DOHH2 (cell line): ENCODE data around the gene OCSTAMP.

Experiments used
- H3F3A ChIP-seq: fragments of 200-600 bp; sonication (generic), shearing (Covaris generic); 2 replicates; pipeline ENCODE4 v1.6.0; 2016; ENCODE audit warnings: antibody characterized with exemption, mild to moderate bottlenecking; ENCODE audit not compliant: control insufficient read depth, insufficient read depth
- H3K27ac ChIP-seq: fragments of 200-600 bp; sonication (generic); 2 replicates; pipeline ENCODE4 v1.5.1; 2014; ENCODE audit warnings: low read depth, mild to moderate bottlenecking, low read length, moderate library complexity
- H3K27me3 ChIP-seq: fragments of 200-600 bp; sonication (generic); 2 replicates; pipeline ENCODE4 v1.6.1; 2014; ENCODE audit warnings: mild to moderate bottlenecking, low read length, mixed read lengths; ENCODE audit not compliant: control insufficient read depth
- H3K36me3 ChIP-seq: fragments of 200-600 bp; sonication (generic); 2 replicates; pipeline ENCODE4 v1.6.1; 2014; ENCODE audit warnings: mild to moderate bottlenecking, low read length, moderate library complexity, mixed read lengths; ENCODE audit not compliant: control insufficient read depth
- H3K4me1 ChIP-seq: fragments of 200-600 bp; sonication (generic); 2 replicates; pipeline ENCODE4 v1.6.1; 2014; ENCODE audit warnings: mild to moderate bottlenecking, low read length, mixed read lengths; ENCODE audit not compliant: control insufficient read depth
- H3K4me2 ChIP-seq: fragments of 200-600 bp; sonication (generic); 2 replicates; pipeline ENCODE4 v1.6.0; 2014; ENCODE audit warnings: mild to moderate bottlenecking, low read length, moderate library complexity
- H3K4me3 ChIP-seq: fragments of 200-600 bp; sonication (generic); 2 replicates; pipeline ENCODE4 v1.5.1; 2014; ENCODE audit warnings: mild to moderate bottlenecking, low read length, mixed read lengths
- H3K79me2 ChIP-seq: fragments of 200-600 bp; sonication (generic); 2 replicates; pipeline ENCODE4 v1.6.1; 2014; ENCODE audit warnings: mild to moderate bottlenecking, low read length, mixed read lengths; ENCODE audit not compliant: control insufficient read depth
- H3K9me2 ChIP-seq: fragments of 200-600 bp; sonication (generic); replicated peaks from 2 replicates; pipeline ENCODE4 v1.6.1; 2014; ENCODE audit warnings: mild to moderate bottlenecking, low read length, mixed read lengths; ENCODE audit not compliant: control insufficient read depth
- H3K9me3 ChIP-seq: fragments of 200-600 bp; sonication (generic); 2 replicates; pipeline ENCODE4 v1.6.1; 2014; ENCODE audit warnings: antibody characterized with exemption, low read length, mixed read lengths; ENCODE audit not compliant: control insufficient read depth, insufficient read depth
- H4K20me1 ChIP-seq: fragments of 200-600 bp; sonication (generic); 2 replicates; pipeline ENCODE4 v1.6.0; 2014; ENCODE audit warnings: low read depth, mild to moderate bottlenecking, antibody characterized with exemption, low read length, moderate library complexity; ENCODE audit not compliant: control insufficient read depth, insufficient read depth
- EZH2phosphoT487 ChIP-seq: fragments of 200-600 bp; sonication (generic); IDR thresholded peaks from 2 replicates; pipeline ENCODE4 v1.6.1; 2017; ENCODE audit warnings: borderline replicate concordance, mild to moderate bottlenecking, antibody characterized with exemption, low read length, moderate library complexity, mixed read lengths
- TF ChIP-seq, protein P1 (sequence below): fragments of 200-600 bp; sonication (generic); IDR thresholded peaks from one replicate; pipeline ENCODE4 v1.5.1; 2014; ENCODE audit warnings: antibody characterized with exemption, mild to moderate bottlenecking, low read depth, low read length; ENCODE audit not compliant: poor library complexity, severe bottlenecking

Gene OCSTAMP

DNA sequence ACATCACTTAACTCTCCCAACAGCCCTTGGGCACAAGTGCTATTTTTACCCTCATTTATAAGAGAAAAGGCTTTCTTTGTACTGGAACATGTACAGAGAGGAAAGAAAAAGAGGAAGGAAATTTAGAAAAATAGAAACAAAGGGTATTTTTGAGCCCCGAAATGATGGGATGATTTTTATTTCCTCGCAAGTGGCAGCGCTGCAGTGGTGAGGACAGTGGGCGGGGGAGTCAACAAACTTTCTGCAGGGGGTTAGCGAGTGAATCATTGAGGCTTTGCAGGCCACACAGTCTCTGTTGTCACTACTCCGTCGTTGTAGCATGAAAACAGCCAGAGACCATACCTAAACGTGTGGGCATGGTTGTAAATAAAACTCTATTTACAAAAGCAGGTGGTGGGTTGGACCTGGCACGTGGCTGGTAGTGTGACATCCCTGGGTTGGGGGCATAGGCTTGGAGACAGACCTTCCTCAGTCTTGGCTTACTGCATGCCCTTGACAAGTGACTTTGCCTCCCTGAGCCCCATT, 25.5 kb upstream of the OCSTAMP start:
- H3K27ac ChIP-seq, result no peak overlapping the region
- H3K79me2 ChIP-seq, result no peaks in the 10 kb centered on the region
- H3K27me3 ChIP-seq, result no peaks in the 10 kb centered on the region; the same call in 1 of the 2 replicates
- H4K20me1 ChIP-seq, result no peaks in the 10 kb centered on the region
- no peaks in the 10 kb centered on the region for H3K4me1 ChIP-seq
- no peak for TF ChIP-seq EZH2phosphoT487
- TF ChIP-seq, protein P1, sequence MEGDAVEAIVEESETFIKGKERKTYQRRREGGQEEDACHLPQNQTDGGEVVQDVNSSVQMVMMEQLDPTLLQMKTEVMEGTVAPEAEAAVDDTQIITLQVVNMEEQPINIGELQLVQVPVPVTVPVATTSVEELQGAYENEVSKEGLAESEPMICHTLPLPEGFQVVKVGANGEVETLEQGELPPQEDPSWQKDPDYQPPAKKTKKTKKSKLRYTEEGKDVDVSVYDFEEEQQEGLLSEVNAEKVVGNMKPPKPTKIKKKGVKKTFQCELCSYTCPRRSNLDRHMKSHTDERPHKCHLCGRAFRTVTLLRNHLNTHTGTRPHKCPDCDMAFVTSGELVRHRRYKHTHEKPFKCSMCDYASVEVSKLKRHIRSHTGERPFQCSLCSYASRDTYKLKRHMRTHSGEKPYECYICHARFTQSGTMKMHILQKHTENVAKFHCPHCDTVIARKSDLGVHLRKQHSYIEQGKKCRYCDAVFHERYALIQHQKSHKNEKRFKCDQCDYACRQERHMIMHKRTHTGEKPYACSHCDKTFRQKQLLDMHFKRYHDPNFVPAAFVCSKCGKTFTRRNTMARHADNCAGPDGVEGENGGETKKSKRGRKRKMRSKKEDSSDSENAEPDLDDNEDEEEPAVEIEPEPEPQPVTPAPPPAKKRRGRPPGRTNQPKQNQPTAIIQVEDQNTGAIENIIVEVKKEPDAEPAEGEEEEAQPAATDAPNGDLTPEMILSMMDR, result no peak
- H3K36me3 ChIP-seq, result no peaks in the 10 kb centered on the region
- no peaks in the 10 kb centered on the region for H3K9me2 ChIP-seq
- H3K4me3 ChIP-seq, result no peak overlapping the region
- H3K9me3 ChIP-seq, result no peaks in the 10 kb centered on the region
- no peak overlapping the region for H3K4me2 ChIP-seq
- H3F3A ChIP-seq, result no peaks in the 10 kb centered on the region

DNA sequence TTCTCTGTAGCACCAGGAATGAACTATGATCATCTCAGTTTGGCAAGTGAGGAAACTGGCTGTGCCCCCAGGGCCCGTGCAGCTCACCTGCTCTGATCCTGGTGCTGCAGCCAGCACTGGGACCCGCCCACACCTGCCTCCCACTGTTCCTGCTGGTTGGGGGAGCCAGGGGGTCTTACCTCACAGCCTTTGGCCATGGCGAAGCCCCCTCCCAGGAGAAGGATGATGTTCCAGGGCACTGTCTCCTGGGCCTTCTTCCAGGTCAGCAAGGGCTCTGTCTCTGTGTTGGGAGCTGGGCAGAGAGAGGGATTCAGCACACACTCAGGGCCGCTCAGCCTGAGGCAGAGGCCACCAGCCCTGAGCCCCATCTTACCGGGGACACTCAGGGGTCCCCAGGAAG, 24.9 kb upstream of the OCSTAMP start:
- Histone ChIP-seq H3K27ac (no peak overlapping the region), H3K79me2 (no peaks in the 10 kb centered on the region), H3K9me3 (no peaks in the 10 kb centered on the region), H3K4me2 (no peak overlapping the region), H3F3A (no peaks in the 10 kb centered on the region), H3K4me1 (no peaks in the 10 kb centered on the region), H3K4me3 (no peak overlapping the region), H3K9me2 (no peaks in the 10 kb centered on the region), H4K20me1 (no peaks in the 10 kb centered on the region), H3K36me3 (no peaks in the 10 kb centered on the region), H3K27me3 (no peaks in the 10 kb centered on the region; the same call in 1 of the 2 replicates)
- TF ChIP-seq, protein P1, result no peak

DNA sequence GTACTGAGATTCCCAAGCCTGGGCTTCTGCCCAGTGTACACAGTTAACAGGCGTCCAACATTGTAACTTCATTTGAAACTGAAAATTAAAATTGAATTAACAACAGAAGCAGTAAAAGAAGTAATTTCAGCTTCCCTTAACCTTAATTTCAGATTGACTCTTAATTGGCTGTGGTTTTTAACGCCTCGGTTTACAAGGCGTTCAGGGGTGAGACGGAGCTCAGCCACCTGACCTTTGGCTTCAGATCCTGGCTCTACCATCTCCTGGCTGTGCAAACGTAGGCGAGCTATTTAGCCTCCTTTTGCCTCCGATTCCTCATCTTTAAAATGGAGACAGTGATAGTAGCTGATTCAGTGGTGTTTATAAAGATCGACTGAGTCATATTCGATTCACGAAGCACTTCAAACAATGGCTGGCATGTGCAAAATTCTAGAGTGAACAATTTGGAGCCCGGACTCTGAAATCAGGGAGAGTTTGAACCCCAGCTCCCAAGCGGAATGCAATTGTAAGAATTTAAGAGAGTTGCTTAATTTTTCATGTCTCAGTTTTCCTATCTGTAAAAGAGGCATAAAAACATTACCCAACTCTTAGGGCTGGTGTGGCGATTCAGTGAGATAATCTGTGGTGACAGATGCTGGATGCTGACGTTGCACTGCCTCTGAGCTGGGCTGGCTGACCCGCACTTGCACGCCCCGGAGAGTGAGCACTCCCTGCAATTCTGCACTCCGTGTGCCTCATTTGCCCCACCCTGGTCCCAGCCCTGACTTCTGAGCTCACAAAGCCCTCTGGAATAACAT, 23.5 kb upstream of the OCSTAMP start:
- H3K27me3 ChIP-seq, result peaks cover 3% of the 10 kb centered on the region; the same call in 1 of the 2 replicates
- no peak overlapping the region for H3K4me2 ChIP-seq
- no peak overlapping the region for H3K27ac ChIP-seq
- H3F3A ChIP-seq, result no peaks in the 10 kb centered on the region
- H3K4me1 ChIP-seq, result no peaks in the 10 kb centered on the region
- TF ChIP-seq, protein P1, result no peak
- no peak for TF ChIP-seq EZH2phosphoT487
- H3K9me2 ChIP-seq, result no peaks in the 10 kb centered on the region
- no peaks in the 10 kb centered on the region for H3K79me2 ChIP-seq
- H3K36me3 ChIP-seq, result no peaks in the 10 kb centered on the region
- no peaks in the 10 kb centered on the region for H4K20me1 ChIP-seq
- H3K4me3 ChIP-seq, result no peak overlapping the region
- no peaks in the 10 kb centered on the region for H3K9me3 ChIP-seq
